Lung (tissue), 12 donors: ENCODE measurements around the gene IFT22. TPM values are rescaled to one million over a fixed set of nuclear protein-coding genes. Genes with fewer than 3 reads are reported as not detected.

Source experiments
- ATAC-seq: fragments of 200-7000 bp; cut with Tn5 transposase; one replicate; pipeline ENCODE4 v1.9.1; 2020; ENCODE audit warnings: moderate number of reproducible peaks; ENCODE audit not compliant: insufficient read depth, low FRiP score
- DNase-seq, 3 donors: peaks; one replicate each; pipeline ENCODE4 v3.0.0-alpha.2; 2013 to 2017
- H3K27ac ChIP-seq, 2 donors: one replicate each; pipeline ENCODE4 v1.5.1; 2013; ENCODE audit warnings: mild to moderate bottlenecking in 2 of 2, moderate library complexity in 2 of 2, control low read depth in 1 of 2, inconsistent platforms in 1 of 2, low read depth in 1 of 2, low read length in 1 of 2
- H3K27me3 ChIP-seq, 3 donors: one replicate each; pipeline ENCODE4 v1.5.1; 2013; ENCODE audit warnings: low read length in 2 of 3; ENCODE audit not compliant: control insufficient read depth in 3 of 3, insufficient read depth in 3 of 3
- H3K36me3 ChIP-seq, 4 donors: one replicate each; pipeline ENCODE4 v1.5.1; 2013; ENCODE audit warnings: low read length in 4 of 4, mild to moderate bottlenecking in 1 of 4, moderate library complexity in 1 of 4; ENCODE audit not compliant: control insufficient read depth in 4 of 4, insufficient read depth in 4 of 4
- H3K4me1 ChIP-seq, 5 donors: one replicate each; pipeline ENCODE4 v1.5.1; 2013; ENCODE audit warnings: low read length in 5 of 5, mild to moderate bottlenecking in 2 of 5, moderate library complexity in 1 of 5; ENCODE audit not compliant: control insufficient read depth in 5 of 5, insufficient read depth in 5 of 5
- H3K4me3 ChIP-seq: one replicate; pipeline ENCODE4 v1.5.1; 2013; ENCODE audit warnings: mild to moderate bottlenecking, control low read depth, moderate library complexity
- H3K9ac ChIP-seq, 2 donors: one replicate each; pipeline ENCODE4 v1.5.1; 2013; ENCODE audit warnings: low read length in 2 of 2, control low read depth in 1 of 2; ENCODE audit not compliant: insufficient read depth in 1 of 2
- H3K9me3 ChIP-seq, 4 donors: one replicate each; pipeline ENCODE4 v1.5.1; 2013; ENCODE audit warnings: low read length in 3 of 4, mild to moderate bottlenecking in 1 of 4, moderate library complexity in 1 of 4; ENCODE audit not compliant: control insufficient read depth in 4 of 4, insufficient read depth in 3 of 4
- WGBS, 2 donors: extraction: QIAGEN DNeasy Blood & Tissue Kit; methylation state at CpG; one replicate each; pipeline ENCODE4 v1.1.7; 2013; 5-methylcytosine and 5-hydroxymethylcytosine counted together
- polyA plus RNA-seq, 2 donors: library from polyadenylated mRNA; stranded (reverse); fragments of 200-250 nt; gene quantifications; one replicate each; pipeline ENCODE4 v1.2.1, GENCODE V29; 2013
- total RNA-seq, 2 donors: library from RNA; depleted of rRNA in 1 of 2; stranded (reverse); fragments of >200 nt in 1 of 2; gene quantifications; one replicate each; pipeline ENCODE4 v1.2.1, GENCODE V29; 2014 to 2021
- TF ChIP-seq, protein P1 (sequence below): IDR thresholded peaks from 2 replicates; pipeline ENCODE4 v1.5.1; 2012; ENCODE audit warnings: mild to moderate bottlenecking; ENCODE audit errors: control extremely low read depth, extremely low read depth
- donor health status: control.
- donor health status: control.
- donor health status: Bipolar disorder and iron deficiency.
- donor health status: healthy.
- donor health status: DM: yes; HTN: yes; CAD: no.

The IFT22 gene
- total and polyA plus RNA-seq, 4 donors, result 23.6 to 44.7 (median 34.0) TPM

DNA sequence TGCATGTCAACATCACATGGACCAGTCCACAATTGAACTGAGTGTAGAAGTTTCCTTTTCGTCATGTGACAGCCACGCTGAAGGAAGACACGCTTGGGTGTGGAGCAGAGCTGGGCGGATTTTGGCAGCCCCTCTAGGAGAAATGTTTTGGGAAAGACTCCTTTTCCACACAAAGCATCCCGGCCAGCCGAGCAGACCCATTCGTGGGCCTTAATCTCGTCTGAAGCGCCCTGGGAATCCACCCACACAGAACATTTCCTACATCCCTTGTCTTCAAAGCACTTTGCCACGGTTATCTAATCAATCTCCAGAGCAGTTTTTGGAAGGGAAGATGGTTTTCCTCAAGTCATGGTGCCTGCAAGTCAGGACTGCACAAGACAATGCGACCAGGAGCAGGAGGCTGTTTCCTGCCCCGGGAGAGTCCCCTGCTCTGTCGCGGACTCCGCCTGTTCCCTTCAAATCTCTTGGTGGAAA, 8.4 kb upstream of the IFT22 start:
- DNase-seq, result peak in 1 of 3 donors; percentile 14

DNA sequence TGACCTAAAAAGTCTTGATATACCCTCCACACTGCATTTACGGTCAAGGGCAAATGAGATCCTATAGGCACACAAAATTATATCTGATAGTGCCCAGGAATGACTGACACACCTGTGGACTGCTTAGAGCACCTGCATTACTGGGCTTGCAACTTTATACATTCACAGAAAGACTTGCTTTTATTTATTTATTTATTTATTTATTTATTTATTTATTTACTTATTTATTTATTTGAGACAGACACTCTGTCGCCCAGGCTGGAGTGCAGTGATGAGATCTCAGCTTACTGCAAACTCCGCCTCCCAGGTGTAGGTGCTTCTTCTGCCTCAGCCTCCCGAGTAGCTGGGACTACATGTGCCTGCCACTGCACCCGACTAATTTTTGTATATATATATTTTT, 6.5 kb upstream of the IFT22 start:
- Histone ChIP-seq H3K4me1 (peaks cover 0 to 2% (median 0%) of the 10 kb centered on the region in 5 donors), H3K36me3 (no peaks in the 10 kb centered on the region), H3K4me3 (no peak overlapping the region), H3K27me3 (no peaks in the 10 kb centered on the region), H3K9me3 (no peaks in the 10 kb centered on the region), H3K9ac (no peak overlapping the region), H3K27ac (no peak overlapping the region)
- 91 to 95% methylated on average over 5 of the region's 5 CpGs for WGBS, 2 donors
- DNase-seq (no peak), ATAC-seq (no peak)
- TF ChIP-seq, protein P1, sequence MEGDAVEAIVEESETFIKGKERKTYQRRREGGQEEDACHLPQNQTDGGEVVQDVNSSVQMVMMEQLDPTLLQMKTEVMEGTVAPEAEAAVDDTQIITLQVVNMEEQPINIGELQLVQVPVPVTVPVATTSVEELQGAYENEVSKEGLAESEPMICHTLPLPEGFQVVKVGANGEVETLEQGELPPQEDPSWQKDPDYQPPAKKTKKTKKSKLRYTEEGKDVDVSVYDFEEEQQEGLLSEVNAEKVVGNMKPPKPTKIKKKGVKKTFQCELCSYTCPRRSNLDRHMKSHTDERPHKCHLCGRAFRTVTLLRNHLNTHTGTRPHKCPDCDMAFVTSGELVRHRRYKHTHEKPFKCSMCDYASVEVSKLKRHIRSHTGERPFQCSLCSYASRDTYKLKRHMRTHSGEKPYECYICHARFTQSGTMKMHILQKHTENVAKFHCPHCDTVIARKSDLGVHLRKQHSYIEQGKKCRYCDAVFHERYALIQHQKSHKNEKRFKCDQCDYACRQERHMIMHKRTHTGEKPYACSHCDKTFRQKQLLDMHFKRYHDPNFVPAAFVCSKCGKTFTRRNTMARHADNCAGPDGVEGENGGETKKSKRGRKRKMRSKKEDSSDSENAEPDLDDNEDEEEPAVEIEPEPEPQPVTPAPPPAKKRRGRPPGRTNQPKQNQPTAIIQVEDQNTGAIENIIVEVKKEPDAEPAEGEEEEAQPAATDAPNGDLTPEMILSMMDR, result no peak

More for the DNA sequence above, 8.4 kb upstream of the IFT22 start:
- Histone ChIP-seq H3K27me3 (no peaks in the 10 kb centered on the region), H3K4me3 (no peak overlapping the region), H3K4me1 (peaks cover 0 to 2% (median 0%) of the 10 kb centered on the region in 5 donors), H3K9me3 (no peaks in the 10 kb centered on the region), H3K27ac (no peak overlapping the region), H3K9ac (no peak overlapping the region), H3K36me3 (no peaks in the 10 kb centered on the region)
- no peak for ATAC-seq
- 49 to 55% methylated on average over 15 of the region's 15 CpGs for WGBS, 2 donors
- TF ChIP-seq, protein P1, result no peak

DNA sequence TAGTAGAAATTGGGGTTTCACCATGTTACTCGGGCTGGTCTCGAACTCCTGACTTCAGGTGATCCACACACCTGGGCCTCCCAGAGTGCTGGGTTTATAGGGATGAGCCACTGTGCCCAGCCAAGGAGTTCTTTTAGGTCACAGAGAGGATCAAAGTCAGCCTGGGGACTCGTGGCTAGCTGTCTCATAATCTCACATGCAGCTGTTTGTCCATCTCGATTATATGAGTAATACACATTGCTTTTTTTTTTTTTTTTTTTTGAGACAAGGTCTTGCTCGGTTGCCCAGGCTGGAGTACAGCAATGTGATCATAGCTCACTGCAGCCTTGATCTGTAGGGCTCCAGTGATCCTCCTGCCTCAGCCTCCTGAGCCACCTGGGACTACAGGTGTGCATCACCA, 2.2 kb downstream of the IFT22 start:
- no peak for DNase-seq
- 80% methylated on average over 5 of the region's 5 CpGs for WGBS, 2 donors
- TF ChIP-seq, protein P1, result no peak

DNA sequence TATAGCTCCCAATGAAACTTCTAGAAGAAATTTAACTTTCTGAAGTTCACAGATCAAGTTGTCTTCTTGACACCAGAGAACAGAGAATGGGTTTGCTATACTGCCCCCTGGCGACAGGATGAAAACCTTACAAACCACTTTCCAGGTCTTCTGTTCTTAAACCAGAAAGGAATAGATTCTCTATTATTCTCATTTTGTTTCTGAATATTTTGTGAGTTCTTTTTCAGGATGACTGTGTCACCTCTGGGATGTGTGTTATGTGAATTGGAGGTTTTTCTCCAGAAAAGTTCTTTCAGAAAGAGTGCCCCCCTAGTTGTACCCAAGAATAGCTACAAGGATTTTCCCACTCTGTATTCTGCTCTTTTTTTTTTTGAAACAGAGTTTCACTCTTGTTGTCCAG, 6.3 kb downstream of the IFT22 start:
- no peak for ATAC-seq
- no peaks in the 10 kb centered on the region for H3K4me1 ChIP-seq

More for the DNA sequence above, 2.2 kb downstream of the IFT22 start:
- Histone ChIP-seq H3K36me3 (peaks cover 3 to 11% (median 8%) of the 10 kb centered on the region in 4 donors), H3K4me1 (peaks cover 0 to 5% (median 4%) of the 10 kb centered on the region in 5 donors), H3K9ac (no peak overlapping the region), H3K27ac (no peak overlapping the region), H3K9me3 (no peaks in the 10 kb centered on the region), H3K4me3 (no peak overlapping the region), H3K27me3 (no peaks in the 10 kb centered on the region)
- ATAC-seq, result no peak

More for the DNA sequence above, 6.3 kb downstream of the IFT22 start:
- H3K9ac ChIP-seq, result no peak overlapping the region
- H3K9me3 ChIP-seq, result peaks cover 0 to 3% (median under 1%) of the 10 kb centered on the region in 4 donors
- H3K36me3 ChIP-seq, result peaks cover 3 to 11% (median 8%) of the 10 kb centered on the region in 4 donors
- H3K4me3 ChIP-seq, result no peak overlapping the region
- DNase-seq, result peak; percentile 28 to 51 (median 50)
- no peaks in the 10 kb centered on the region for H3K27me3 ChIP-seq
- 5 to 9% methylated on average over 1 of the region's 1 CpG for WGBS, 2 donors
- H3K27ac ChIP-seq, result no peak overlapping the region
- TF ChIP-seq, protein P1, result peak; percentile 3
